Trophoblast cell (in vitro differentiated cells and primary cell): ENCODE data around the gene SLC2A10.
"Not testable (repeated sequence)": the region's sequence is repeated elsewhere in the genome, so short reads cannot be mapped to it uniquely, and the experiment has no call there.

Experiments
- DNase-seq, 2 donors: peaks; one replicate each; pipeline ENCODE4 v3.0.0-alpha.2; 2016
- H2AFZ ChIP-seq: 2 replicates; pipeline ENCODE4 v1.6.1; 2013; ENCODE audit warnings: low read length, moderate library complexity, mild to moderate bottlenecking; ENCODE audit not compliant: insufficient read depth, poor library complexity
- H2AK5ac ChIP-seq: 2 replicates; pipeline ENCODE4 v1.6.1; 2013; ENCODE audit warnings: mild to moderate bottlenecking, low read length
- H2BK120ac ChIP-seq: 2 replicates; pipeline ENCODE4 v1.6.1; 2013; ENCODE audit warnings: low read length, mild to moderate bottlenecking, moderate library complexity; ENCODE audit not compliant: insufficient read depth, poor library complexity
- H2BK12ac ChIP-seq: 2 replicates; pipeline ENCODE4 v1.6.1; 2013; ENCODE audit warnings: mild to moderate bottlenecking, low read length, moderate library complexity
- H2BK5ac ChIP-seq: 2 replicates; pipeline ENCODE4 v1.6.1; 2013; ENCODE audit warnings: low read length, low read depth, moderate library complexity, mild to moderate bottlenecking; ENCODE audit not compliant: poor library complexity
- H3K14ac ChIP-seq: 2 replicates; pipeline ENCODE4 v1.6.1; 2013; ENCODE audit warnings: mild to moderate bottlenecking, low read length
- H3K18ac ChIP-seq: 2 replicates; pipeline ENCODE4 v1.6.1; 2013; ENCODE audit warnings: mild to moderate bottlenecking, low read length
- H3K23ac ChIP-seq: 2 replicates; pipeline ENCODE4 v1.6.1; 2013; ENCODE audit warnings: low read length
- H3K27ac ChIP-seq: 2 replicates; pipeline ENCODE4 v1.5.1; 2013; ENCODE audit warnings: low read depth, mild to moderate bottlenecking, inconsistent platforms, low read length, moderate library complexity
- H3K27me3 ChIP-seq: 2 replicates; pipeline ENCODE4 v1.6.1; 2013; ENCODE audit warnings: inconsistent platforms, mild to moderate bottlenecking, low read length, moderate library complexity; ENCODE audit not compliant: insufficient read depth
- H3K36me3 ChIP-seq, 2 experiments: 1 replicate in 1 of 2; 2 replicates in 1 of 2; pipeline ENCODE4 v1.6.1; 2013; ENCODE audit warnings: low read length in 2 of 2, mild to moderate bottlenecking in 2 of 2, moderate library complexity in 1 of 2; ENCODE audit not compliant: insufficient read depth in 2 of 2, control insufficient read depth in 1 of 2
- H3K4ac ChIP-seq: 2 replicates; pipeline ENCODE4 v1.6.1; 2013; ENCODE audit warnings: low read depth, mild to moderate bottlenecking, low read length, moderate library complexity
- H3K4me1 ChIP-seq, 2 experiments: 1 replicate in 1 of 2; 2 replicates in 1 of 2; pipeline ENCODE4 v1.6.1; 2013; ENCODE audit warnings: low read length in 2 of 2, mild to moderate bottlenecking in 2 of 2, moderate library complexity in 1 of 2; ENCODE audit not compliant: insufficient read depth in 2 of 2, control insufficient read depth in 1 of 2
- H3K4me2 ChIP-seq: 2 replicates; pipeline ENCODE4 v1.6.1; 2013; ENCODE audit warnings: inconsistent platforms, mild to moderate bottlenecking, low read length, moderate library complexity
- H3K4me3 ChIP-seq: 2 replicates; pipeline ENCODE4 v1.5.1; 2013; ENCODE audit warnings: mild to moderate bottlenecking, low read depth, low read length, inconsistent platforms
- H3K79me1 ChIP-seq: one replicate; pipeline ENCODE4 v1.6.1; 2013; ENCODE audit warnings: low read length
- H3K79me2 ChIP-seq: 2 replicates; pipeline ENCODE4 v1.6.1; 2013; ENCODE audit warnings: low read length, mild to moderate bottlenecking; ENCODE audit not compliant: control insufficient read depth, insufficient read depth, poor library complexity
- H3K9ac ChIP-seq: 2 replicates; pipeline ENCODE4 v1.6.1; 2013; ENCODE audit warnings: mild to moderate bottlenecking, low read length
- H3K9me3 ChIP-seq: 2 replicates; pipeline ENCODE4 v1.6.1; 2013; ENCODE audit warnings: low read depth, mild to moderate bottlenecking, control low read depth, inconsistent platforms, low read length; ENCODE audit not compliant: insufficient read depth
- H4K12ac ChIP-seq: 2 replicates; pipeline ENCODE4 v1.6.1; 2013; ENCODE audit warnings: low read depth, mild to moderate bottlenecking, low read length, moderate library complexity
- H4K8ac ChIP-seq: 2 replicates; pipeline ENCODE4 v1.6.1; 2013; ENCODE audit warnings: low read depth, mild to moderate bottlenecking, low read length, moderate library complexity
- H4K91ac ChIP-seq: one replicate; pipeline ENCODE4 v1.6.1; 2013; ENCODE audit warnings: low read depth, mild to moderate bottlenecking, low read length, moderate library complexity
- WGBS: extraction: QIAGEN DNeasy Blood & Tissue Kit; methylation state at CpG from one replicate; pipeline ENCODE4 v1.1.7; 2013; ENCODE audit warnings: missing lambda C conversion rate; ENCODE audit not compliant: insufficient read length, insufficient coverage; ENCODE audit errors: extremely low coverage; 5-methylcytosine and 5-hydroxymethylcytosine counted together

SLC2A10 gene

GRCh38 chr20:46674253-46675083 is 35.0 kb upstream of the SLC2A10 start:
- Histone ChIP-seq H4K12ac (no peak overlapping the region), H3K27me3 (no peaks in the 10 kb centered on the region), H3K27ac (no peak overlapping the region), H3K79me1 (no peaks in the 10 kb centered on the region), H3K79me2 (no peaks in the 10 kb centered on the region), H2AFZ (no peak overlapping the region), H2AK5ac (no peak overlapping the region), H3K14ac (no peak overlapping the region), H3K18ac (no peak overlapping the region), H3K36me3 (no peaks in the 10 kb centered on the region), H3K4me3 (no peak overlapping the region), H4K91ac (no peak overlapping the region), H3K9me3 (peaks cover 5% of the 10 kb centered on the region), H3K4me1 (no peaks in the 10 kb centered on the region), H2BK12ac (no peak overlapping the region), H3K9ac (no peak overlapping the region), H2BK5ac (no peak overlapping the region), H3K4ac (no peak overlapping the region), H4K8ac (no peak overlapping the region), H2BK120ac (no peak overlapping the region), H3K23ac (no peak overlapping the region), H3K4me2 (no peak overlapping the region)
- no CpG with 5 or more reads among the region's 14 CpGs for WGBS
- no peak for DNase-seq

GRCh38 chr20:46676649-46677316 is 32.7 kb upstream of the SLC2A10 start:
- H3K4me1 ChIP-seq, H3K27me3 ChIP-seq, H2AK5ac ChIP-seq, H3K79me1 ChIP-seq, DNase-seq, H3K4ac ChIP-seq, H3K36me3 ChIP-seq, H3K14ac ChIP-seq, H3K18ac ChIP-seq, H3K23ac ChIP-seq, H2BK5ac ChIP-seq, H4K12ac ChIP-seq, H3K9ac ChIP-seq, H3K27ac ChIP-seq, H3K4me2 ChIP-seq, H2BK120ac ChIP-seq, H3K4me3 ChIP-seq, H4K8ac ChIP-seq, H2BK12ac ChIP-seq, H2AFZ ChIP-seq, H4K91ac ChIP-seq, H3K9me3 ChIP-seq, H3K79me2 ChIP-seq: not testable (repeated sequence)
- no CpG with 5 or more reads among the region's 14 CpGs for WGBS

GRCh38 chr20:46677608-46678007 is 31.8 kb upstream of the SLC2A10 start:
- Histone ChIP-seq H3K23ac (no peak overlapping the region), H3K27me3 (no peaks in the 10 kb centered on the region), H2BK120ac (no peak overlapping the region), H2AK5ac (no peak overlapping the region), H3K79me1 (no peaks in the 10 kb centered on the region), H2BK12ac (no peak overlapping the region), H3K9ac (no peak overlapping the region), H3K18ac (no peak overlapping the region), H3K9me3 (peaks cover under 1% of the 10 kb centered on the region), H3K27ac (no peak overlapping the region), H3K4ac (no peak overlapping the region), H3K4me3 (no peak overlapping the region), H3K4me2 (no peak overlapping the region), H3K79me2 (no peaks in the 10 kb centered on the region), H2BK5ac (no peak overlapping the region), H3K14ac (no peak overlapping the region), H4K91ac (no peak overlapping the region), H4K8ac (no peak overlapping the region), H4K12ac (no peak overlapping the region), H3K36me3 (peaks cover 6 to 8% of the 10 kb centered on the region in 2 experiments), H2AFZ (no peak overlapping the region), H3K4me1 (no peaks in the 10 kb centered on the region)
- WGBS = no CpG with 5 or more reads among the region's 5 CpGs
- no peak for DNase-seq

- H3K23ac ChIP-seq = no peak overlapping the region
- no CpG with 5 or more reads among the region's 4 CpGs for WGBS
- H3K4ac ChIP-seq = no peak overlapping the region
Observed at GRCh38 chr20:46678516-46678915, 30.9 kb upstream of the SLC2A10 start.

More at GRCh38 chr20:46678516-46678915, 30.9 kb upstream of the SLC2A10 start:
- Histone ChIP-seq H3K36me3 (peaks cover 6 to 8% of the 10 kb centered on the region in 2 experiments), H4K91ac (no peak overlapping the region), H3K9me3 (no peaks in the 10 kb centered on the region), H3K4me2 (no peak overlapping the region), H4K8ac (no peak overlapping the region), H3K79me1 (no peaks in the 10 kb centered on the region), H3K4me1 (peaks cover 2 to 3% of the 10 kb centered on the region in 2 experiments), H3K27ac (no peak overlapping the region), H3K9ac (no peak overlapping the region), H3K27me3 (no peaks in the 10 kb centered on the region), H3K18ac (no peak overlapping the region), H2AFZ (no peak overlapping the region), H2BK12ac (no peak overlapping the region), H2AK5ac (no peak overlapping the region), H2BK120ac (no peak overlapping the region), H3K14ac (no peak overlapping the region), H3K79me2 (no peaks in the 10 kb centered on the region), H2BK5ac (no peak overlapping the region), H3K4me3 (no peak overlapping the region), H4K12ac (no peak overlapping the region)
- DNase-seq = no peak
